ENCODE data around the gene CISD3.
"Not testable (repeated sequence)": the region's sequence is repeated elsewhere in the genome, so short reads cannot be mapped to it uniquely, and the experiment has no call there.

The CISD3 gene

GRCh38 chr17:38724337-38724988 is 5.7 kb upstream of the CISD3 start:
- in situ Hi-C loops (cut with MboI; ENCODE audit: low pct_unique_long_range_greater_than_20kb, low sequenced_read_pairs), result no loop called here
- no peak for DNase-seq

GRCh38 chr17:38725066-38725465 is 5.1 kb upstream of the CISD3 start:
- no peak for DNase-seq
- in situ Hi-C loops (cut with MboI; ENCODE audit: low pct_unique_long_range_greater_than_20kb, low sequenced_read_pairs), result no loop called here

GRCh38 chr17:38726145-38726544 is 4.0 kb upstream of the CISD3 start:
- DNase-seq; in situ Hi-C loops (cut with MboI; ENCODE audit: low pct_unique_long_range_greater_than_20kb, low sequenced_read_pairs): not testable (repeated sequence)

- in situ Hi-C loops (cut with MboI; ENCODE audit: low pct_unique_long_range_greater_than_20kb, low sequenced_read_pairs), result no loop called here
- DNase-seq, result no peak
Measured at GRCh38 chr17:38727736-38728135, 2.4 kb upstream of the CISD3 start.

GRCh38 chr17:38728290-38728831 is 1.8 kb upstream of the CISD3 start:
- in situ Hi-C loops (cut with MboI; ENCODE audit: low pct_unique_long_range_greater_than_20kb, low sequenced_read_pairs), result no loop called here
- DNase-seq, result peak; percentile 60

- DNase-seq, result no peak
- in situ Hi-C loops (cut with MboI; ENCODE audit: low pct_unique_long_range_greater_than_20kb, low sequenced_read_pairs), result no loop called here
Measured at GRCh38 chr17:38729368-38729885, 714 bp upstream of the CISD3 start.

GRCh38 chr17:38730526-38731379 is 612 bp downstream of the CISD3 start:
- in situ Hi-C loops (cut with MboI; ENCODE audit: low pct_unique_long_range_greater_than_20kb, low sequenced_read_pairs), result loop anchor here (10.0 kb wide), 1 partner anchor 56 kb away; the partner anchor contains the start of gene EPOP
- DNase-seq, result peak; percentile 63

GRCh38 chr17:38731526-38732294 is 1.6 kb downstream of the CISD3 start:
- in situ Hi-C loops (cut with MboI; ENCODE audit: low pct_unique_long_range_greater_than_20kb, low sequenced_read_pairs), result loop anchor here (10.0 kb wide), 1 partner anchor 57 kb away; the partner anchor contains the start of gene EPOP
- DNase-seq, result peak; percentile 57

GRCh38 chr17:38732376-38733281 is 2.5 kb downstream of the CISD3 start:
- DNase-seq, result no peak
- in situ Hi-C loops (cut with MboI; ENCODE audit: low pct_unique_long_range_greater_than_20kb, low sequenced_read_pairs), result loop anchor here (10.0 kb wide), 1 partner anchor 58 kb away; the partner anchor contains the start of gene EPOP

- in situ Hi-C loops (cut with MboI; ENCODE audit: low pct_unique_long_range_greater_than_20kb, low sequenced_read_pairs), result loop anchor here (10.0 kb wide), 1 partner anchor 59 kb away; the partner anchor contains the start of gene EPOP
- no peak for DNase-seq
Measured at GRCh38 chr17:38733282-38733981, 3.3 kb downstream of the CISD3 start.

- in situ Hi-C loops (cut with MboI; ENCODE audit: low pct_unique_long_range_greater_than_20kb, low sequenced_read_pairs), result loop anchor here (10.0 kb wide), 1 partner anchor 59 kb away; the partner anchor contains the start of gene EPOP
- peak; percentile 43 for DNase-seq
Measured at GRCh38 chr17:38733982-38734973, 4.1 kb downstream of the CISD3 start.

- peak; percentile 57 for DNase-seq
- in situ Hi-C loops (cut with MboI; ENCODE audit: low pct_unique_long_range_greater_than_20kb, low sequenced_read_pairs), result loop anchor here (10.0 kb wide), 1 partner anchor 61 kb away; the partner anchor contains the start of gene EPOP
Measured at GRCh38 chr17:38735161-38735997, 5.2 kb downstream of the CISD3 start.

- no peak for DNase-seq
- in situ Hi-C loops (cut with MboI; ENCODE audit: low pct_unique_long_range_greater_than_20kb, low sequenced_read_pairs), result loop anchor here (10.0 kb wide), 1 partner anchor 63 kb away; the partner anchor contains the start of gene EPOP
Measured at GRCh38 chr17:38738007-38738662, 8.0 kb downstream of the CISD3 start.

- DNase-seq, result no peak
- in situ Hi-C loops (cut with MboI; ENCODE audit: low pct_unique_long_range_greater_than_20kb, low sequenced_read_pairs), result loop anchor here (10.0 kb wide), 1 partner anchor 64 kb away; the partner anchor contains the start of gene EPOP
Measured at GRCh38 chr17:38738686-38739085, 8.5 kb downstream of the CISD3 start.

- no peak for DNase-seq
- in situ Hi-C loops (cut with MboI; ENCODE audit: low pct_unique_long_range_greater_than_20kb, low sequenced_read_pairs), result loop anchor here (10.0 kb wide), 1 partner anchor 65 kb away; the partner anchor contains the start of gene EPOP
Measured at GRCh38 chr17:38739305-38739704, 9.2 kb downstream of the CISD3 start.

All from KBM-7 (cell line).